CD4-positive, alpha-beta T cell treated with Interleukin-4 for 1 hour (primary cell): ENCODE data around the gene MICAL1.

Source experiments
- DNase-seq, 2 donors: peaks; one replicate each; pipeline ENCODE4 v3.0.0-alpha.2; 2020 to 2022

Gene MICAL1

DNA sequence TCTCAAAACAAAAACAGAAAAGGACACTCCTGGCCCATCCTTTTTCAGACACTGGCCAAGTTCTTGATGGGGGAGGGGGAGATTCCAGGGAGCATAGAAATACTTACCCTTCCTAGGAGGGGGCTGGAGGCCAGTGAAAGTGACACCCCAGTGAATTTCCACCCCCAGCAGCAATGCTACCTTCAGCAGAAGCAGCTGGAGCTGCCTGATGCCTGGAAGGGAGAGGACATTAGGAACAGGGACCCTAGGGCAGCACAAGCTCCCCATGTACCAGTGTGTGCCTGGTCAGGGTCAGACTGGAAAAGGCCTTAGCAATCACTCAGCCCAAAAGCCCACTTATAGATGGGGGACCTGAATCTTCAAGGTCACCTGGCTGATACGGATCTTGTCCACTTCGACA lies 2.4 kb downstream of the MICAL1 start:
- no peak for DNase-seq

GRCh38 chr6:109452181-109452580 lies 3.4 kb downstream of the MICAL1 start:
- no peak for DNase-seq

DNA sequence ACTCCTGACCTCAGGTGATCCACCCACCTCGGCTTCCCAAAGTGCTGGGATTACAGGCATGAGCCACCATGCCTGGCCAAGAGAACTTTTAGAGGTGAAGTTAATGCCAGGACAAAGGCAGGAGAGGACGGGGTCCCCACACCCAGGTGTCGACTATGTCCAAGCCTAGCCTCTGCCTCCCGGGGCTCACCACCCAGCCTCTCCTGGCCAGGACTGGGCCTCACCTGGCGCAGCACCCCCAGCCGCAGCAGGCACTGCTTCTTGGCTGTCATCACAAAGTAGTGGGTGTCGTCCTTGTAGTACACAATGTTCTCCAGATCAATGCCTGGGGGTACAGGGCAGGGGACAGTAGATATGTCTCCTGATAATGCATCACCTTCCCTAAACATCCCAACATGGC lies 4.2 kb downstream of the MICAL1 start:
- DNase-seq, result no peak

DNA sequence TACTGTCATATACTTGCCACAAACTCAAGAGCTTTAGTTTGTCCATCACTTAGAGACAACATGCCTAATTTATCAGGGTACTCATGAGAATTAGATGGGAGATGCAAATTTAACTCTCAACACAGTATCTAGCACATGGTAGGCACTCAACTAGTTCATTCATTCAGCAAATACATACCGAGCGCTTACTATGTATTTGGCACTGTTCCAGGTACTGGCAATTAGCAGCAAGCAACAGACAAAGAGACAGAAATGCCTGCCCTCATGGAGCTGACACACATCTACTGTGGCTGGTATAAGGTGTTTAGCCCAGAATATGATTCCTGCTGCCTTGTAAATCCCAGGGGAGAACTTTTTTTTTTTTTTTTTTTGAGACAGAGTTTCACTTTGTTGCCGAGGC lies 4.8 kb downstream of the MICAL1 start:
- DNase-seq, result no peak

GRCh38 chr6:109449795-109450673 lies 5.5 kb downstream of the MICAL1 start:
- DNase-seq, result peak; percentile 34 to 48

GRCh38 chr6:109449064-109449794 lies 6.3 kb downstream of the MICAL1 start:
- DNase-seq, result no peak

DNA sequence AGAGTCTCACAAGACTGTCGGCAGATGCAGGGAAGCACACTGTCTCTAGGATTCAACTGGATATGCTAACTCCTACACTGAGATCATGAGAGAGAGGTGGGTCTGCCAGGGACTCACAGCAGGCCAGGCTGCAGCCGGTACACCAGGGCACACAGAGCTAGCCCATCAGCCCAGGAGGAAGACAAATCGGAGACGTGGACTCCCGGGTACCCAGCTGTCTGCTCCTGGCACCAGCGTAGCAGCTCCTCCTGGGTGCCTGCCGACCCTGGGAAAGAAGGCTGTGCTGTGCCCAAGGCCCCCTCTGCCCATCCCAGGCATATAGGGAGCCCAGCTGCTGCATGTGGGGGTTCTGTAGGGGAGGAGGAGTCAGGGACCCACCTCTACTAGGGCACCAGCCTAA lies 7.0 kb downstream of the MICAL1 start:
- no peak for DNase-seq

DNA sequence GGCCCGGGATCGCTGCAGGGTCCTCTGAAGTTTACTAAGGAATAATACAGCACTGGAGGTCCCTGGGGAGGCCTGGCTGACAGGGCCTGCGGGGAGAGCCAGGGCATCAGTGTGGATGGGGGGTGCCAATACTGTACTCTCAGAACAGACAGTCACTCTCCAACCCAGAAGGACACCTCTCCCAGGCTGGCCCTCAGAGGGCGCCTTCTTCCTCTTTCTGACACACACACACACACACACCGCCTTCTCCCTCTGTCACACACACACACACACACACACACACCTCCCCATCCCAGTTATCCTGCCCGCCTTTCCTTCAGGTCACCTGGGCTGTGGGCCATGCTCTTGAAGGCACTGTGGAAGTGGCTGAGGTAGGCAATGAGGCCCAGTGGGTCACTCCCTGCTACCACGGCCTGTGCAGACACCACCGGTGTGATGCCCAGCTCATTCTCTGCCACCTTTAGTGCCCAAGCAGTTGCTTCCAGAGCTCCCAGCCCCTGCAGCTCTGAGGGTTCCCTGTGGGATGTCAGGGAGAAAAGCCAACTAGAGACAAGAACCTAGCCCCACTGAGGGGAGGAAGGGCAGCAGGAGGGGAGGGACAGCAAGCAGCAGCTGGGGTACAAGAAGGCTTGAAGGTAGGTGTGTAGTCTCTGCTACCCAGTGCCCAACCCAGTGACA lies 7.6 kb downstream of the MICAL1 start:
- DNase-seq, result no peak

- no peak for DNase-seq
Observed at GRCh38 chr6:109447087-109447486, 8.5 kb downstream of the MICAL1 start.

DNA sequence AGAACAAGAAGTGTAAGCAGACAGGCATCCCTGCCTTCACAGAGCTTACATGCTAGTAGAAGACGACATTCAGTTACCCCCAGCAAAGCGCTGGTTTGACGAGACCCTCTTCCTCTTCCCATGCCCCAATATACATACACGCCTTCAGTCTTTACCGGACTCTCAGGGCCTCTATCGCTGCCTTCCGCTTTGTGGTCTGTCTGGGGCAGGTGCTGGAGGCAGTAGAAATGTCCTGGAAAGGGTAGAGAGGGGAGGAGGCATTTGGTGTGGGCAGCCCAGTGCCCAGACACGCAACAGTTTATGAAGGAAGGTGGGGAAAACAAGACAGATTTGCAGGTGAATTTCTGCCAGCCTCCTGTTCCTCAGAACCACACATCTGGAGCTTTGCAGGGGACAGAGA lies 9.0 kb downstream of the MICAL1 start:
- DNase-seq, result no peak

- DNase-seq, result no peak
Observed at GRCh38 chr6:109446072-109446471, 9.5 kb downstream of the MICAL1 start.

DNA sequence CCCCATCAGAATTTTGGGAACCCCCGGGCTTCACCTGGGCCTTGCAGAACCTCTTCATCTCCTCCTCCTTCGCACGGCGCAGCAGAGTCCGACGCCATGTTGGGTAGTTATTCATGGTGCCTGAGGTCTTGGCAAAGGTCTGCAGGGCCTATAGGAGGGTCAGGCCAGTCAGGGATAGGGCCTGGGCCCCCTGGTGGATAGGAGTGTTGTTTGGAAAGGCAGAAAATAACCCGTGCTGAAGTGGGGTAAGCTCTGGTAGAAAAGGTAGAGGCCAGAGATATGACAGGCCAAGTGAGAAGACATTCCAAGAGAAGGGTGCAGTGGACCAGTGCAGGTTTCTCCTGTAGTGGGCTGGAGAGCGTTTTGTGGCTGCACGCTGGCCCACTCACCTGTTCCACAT lies 10.2 kb downstream of the MICAL1 start:
- no peak for DNase-seq

DNA sequence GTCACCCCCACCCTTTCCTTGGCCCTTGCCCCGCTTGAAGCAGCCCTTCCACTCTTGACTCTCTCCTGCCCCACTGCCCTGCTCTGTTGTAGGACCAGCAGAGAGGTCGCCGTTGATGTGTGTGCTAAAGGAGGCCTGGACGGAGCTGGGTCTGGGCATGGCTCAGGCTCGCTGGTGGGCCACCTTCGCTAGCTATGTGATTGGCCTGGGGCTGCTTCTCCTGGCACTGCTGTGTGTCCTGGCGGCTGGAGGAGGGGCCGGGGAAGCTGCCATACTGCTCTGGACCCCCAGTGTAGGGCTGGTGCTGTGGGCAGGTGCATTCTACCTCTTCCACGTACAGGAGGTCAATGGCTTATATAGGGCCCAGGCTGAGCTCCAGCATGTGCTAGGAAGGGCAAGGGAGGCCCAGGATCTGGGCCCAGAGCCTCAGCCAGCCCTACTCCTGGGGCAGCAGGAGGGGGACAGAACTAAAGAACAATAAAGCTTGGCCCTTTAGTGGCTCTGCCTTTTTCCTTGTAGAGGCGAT lies 12.1 kb downstream of the MICAL1 start:
- DNase-seq, result no peak

- no peak for DNase-seq
Observed at GRCh38 chr6:109442393-109442924, 13.1 kb downstream of the MICAL1 start.

DNA sequence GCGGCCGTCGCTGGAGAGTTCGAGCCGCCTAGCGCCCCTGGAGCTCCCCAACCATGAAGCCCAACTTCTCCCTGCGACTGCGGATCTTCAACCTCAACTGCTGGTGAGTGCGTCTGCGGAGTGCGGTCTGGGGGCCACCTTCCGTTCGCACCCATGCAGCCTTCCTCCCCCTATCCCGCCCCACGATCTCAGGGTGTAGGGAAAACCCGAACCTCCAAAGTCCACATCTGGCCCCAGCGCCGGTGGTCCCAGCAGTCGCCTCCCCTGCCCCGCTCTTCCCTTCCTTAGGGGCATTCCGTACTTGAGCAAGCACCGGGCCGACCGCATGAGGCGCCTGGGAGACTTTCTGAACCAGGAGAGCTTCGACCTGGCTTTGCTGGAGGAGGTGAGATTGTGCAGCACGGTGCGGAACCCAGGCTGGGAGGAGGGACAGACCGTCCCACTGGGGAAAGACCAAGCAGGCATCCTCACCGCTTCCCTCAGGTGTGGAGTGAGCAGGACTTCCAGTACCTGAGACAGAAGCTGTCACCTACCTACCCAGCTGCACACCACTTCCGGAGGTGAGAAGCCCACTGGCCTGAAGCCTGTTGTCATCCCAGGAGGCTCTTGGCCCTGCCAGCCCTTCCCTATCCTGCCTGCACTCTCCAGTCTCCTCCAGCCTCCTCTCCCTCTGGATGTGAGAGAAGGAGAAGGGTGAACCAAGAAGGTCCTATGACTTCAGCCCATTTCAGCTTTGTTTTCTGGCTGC lies 14.3 kb downstream of the MICAL1 start:
- DNase-seq, result peak; percentile 61

- DNase-seq, result peak; percentile 85 to 86
Observed at GRCh38 chr6:109440331-109441068, 15.1 kb downstream of the MICAL1 start, which contains the start of the genes PPIL6 and SMPD2. PPIL6 (minus strand) TSS chr6:109440628; CDS start chr6:109440590, 38 bp downstream. SMPD2 (plus strand) TSS chr6:109440724; CDS start chr6:109441122, 398 bp downstream.

GRCh38 chr6:109436041-109436440 lies 19.5 kb downstream of the MICAL1 start:
- DNase-seq, result no peak

GRCh38 chr6:109434456-109434855 lies 21.1 kb downstream of the MICAL1 start:
- no peak for DNase-seq

GRCh38 chr6:109429496-109429895 lies 26.1 kb downstream of the MICAL1 start:
- DNase-seq, result no peak

DNA sequence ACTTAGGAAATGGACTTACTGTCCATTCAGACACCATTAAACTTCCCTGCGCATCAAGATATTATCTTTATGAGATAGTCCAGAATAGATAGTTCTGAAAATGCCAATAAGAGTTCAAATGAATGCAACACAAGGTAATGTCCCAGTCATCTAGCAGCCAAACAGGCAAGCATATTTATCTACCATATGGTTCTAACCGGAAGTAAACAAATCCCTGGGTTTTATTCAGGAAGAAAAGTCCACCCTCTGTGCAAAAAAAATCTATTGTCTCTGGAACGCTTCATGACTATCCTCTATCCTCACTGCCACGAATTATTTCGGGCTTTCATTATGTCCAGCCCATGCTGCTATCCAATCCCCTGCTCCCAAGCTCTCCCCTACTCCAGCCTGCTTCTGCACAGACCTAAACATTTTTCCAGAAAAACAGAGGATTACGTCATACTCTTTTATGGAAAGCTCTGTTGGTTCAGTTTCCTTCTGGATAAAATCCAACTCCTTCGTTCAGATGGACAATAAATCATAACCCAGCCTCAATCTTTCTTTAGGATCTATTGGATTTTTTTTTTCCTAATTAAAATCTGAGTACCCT lies 26.6 kb downstream of the MICAL1 start:
- no peak for DNase-seq

GRCh38 chr6:109424946-109425345 lies 30.6 kb downstream of the MICAL1 start:
- no peak for DNase-seq
